Left lung (tissue), 10 donors: ENCODE results near the gene RNF213. TPM values are rescaled to one million over a fixed set of nuclear protein-coding genes. Genes with fewer than 3 reads are reported as not detected.
A peak's percentile ranks its signal among the peaks of the same experiment; 100 is the strongest.

Experiments
- ATAC-seq: fragments of 200-7000 bp; cut with Tn5 transposase; one replicate; pipeline ENCODE4 v1.9.1; 2020; ENCODE audit warnings: moderate library complexity
- DNase-seq, 4 donors: peaks; one replicate each; pipeline ENCODE4 v3.0.0-alpha.2; 2013 to 2020
- H3K27ac ChIP-seq, 2 donors: fragments of 200-600 bp; sonication (generic) in 1 of 2; one replicate each; pipeline versions ENCODE4 v1.5.0 to v1.8.0; 2020 to 2021
- H3K27me3 ChIP-seq, 2 donors: fragments of 200-600 bp; sonication (generic) in 1 of 2; one replicate each; pipeline versions ENCODE4 v1.5.0 to v1.8.0; 2020 to 2021
- H3K36me3 ChIP-seq, 2 donors: fragments of 200-600 bp; sonication (generic) in 1 of 2; one replicate each; pipeline versions ENCODE4 v1.5.0 to v1.8.0; 2020 to 2021
- H3K4me1 ChIP-seq, 2 donors: fragments of 200-600 bp; one replicate each; pipeline ENCODE4 v1.8.0; 2021
- H3K4me3 ChIP-seq, 2 donors: fragments of 200-600 bp; sonication (generic) in 1 of 2; one replicate each; pipeline versions ENCODE4 v1.5.0 to v1.8.0; 2020 to 2021; ENCODE audit warnings: mild to moderate bottlenecking in 1 of 2
- H3K9me3 ChIP-seq, 2 donors: fragments of 200-600 bp; sonication (generic) in 1 of 2; one replicate each; pipeline versions ENCODE4 v1.5.0 to v1.8.0; 2020 to 2021
- intact Hi-C, 2 donors: fragments of 100-400 bp; cut with DNase I; formaldehyde crosslinking; loops; one replicate each; pipeline versions ENCODE4 v1.11.2 to v1.14.2; 2022
- polyA plus RNA-seq, 6 donors: library from polyadenylated mRNA; unstranded; fragments of 120-200 nt; gene quantifications; one replicate each; pipeline ENCODE4 v1.2.1, GENCODE V29; 2013; ENCODE audit not compliant: insufficient read length in 6 of 6
- total RNA-seq, 2 donors: library from RNA; stranded (reverse); fragmentation: NEBNext Ultra II Directional; extraction: Animal tissue kit (Norgen Biotek cat#: 25700); gene quantifications; one replicate each; pipeline ENCODE4 v1.2.1, GENCODE V29; 2021
- TF ChIP-seq, protein P1 (sequence below), 2 donors: fragments of 200-600 bp; sonication (generic) in 1 of 2; IDR thresholded peaks; one replicate each; pipeline versions ENCODE4 v1.5.0 to v1.8.0; 2021; ENCODE audit warnings: antibody characterized with exemption in 2 of 2
- donor health status: DM: no; HTN: yes; CAD: no.
- donor health status: DM: no; HTN: no; CAD: no.

Gene RNF213
- total and polyA plus RNA-seq, 8 donors = 89.0 to 264 (median 103) TPM

DNA sequence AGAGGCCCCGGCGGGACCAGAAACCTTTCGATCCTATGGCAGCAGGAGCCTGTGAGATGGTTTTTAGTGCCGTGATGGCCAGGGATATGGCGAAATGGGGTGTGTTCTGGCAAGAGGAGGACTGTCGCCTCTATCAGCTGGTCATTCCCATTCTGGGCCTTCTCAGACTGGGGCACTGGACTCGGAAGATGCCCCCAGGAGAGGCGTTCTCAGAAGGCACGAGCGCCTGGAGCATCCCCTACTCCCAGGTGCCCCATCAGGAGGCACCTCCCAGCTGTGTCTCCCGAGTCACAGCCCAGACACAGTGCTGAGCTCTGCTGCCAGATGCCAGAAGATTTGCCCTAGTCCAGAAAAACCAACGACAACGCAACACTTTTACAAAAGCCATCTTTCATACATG lies 99.7 kb downstream of the RNF213 start:
- no peak for ATAC-seq
- Histone ChIP-seq H3K36me3 (peaks cover 3 to 99% of the 10 kb centered on the region in 2 donors), H3K27me3 (no peaks in the 10 kb centered on the region), H3K4me3 (no peak overlapping the region), H3K4me1 (no peaks in the 10 kb centered on the region), H3K9me3 (no peaks in the 10 kb centered on the region), H3K27ac (no peak overlapping the region)
- TF ChIP-seq, protein P1, sequence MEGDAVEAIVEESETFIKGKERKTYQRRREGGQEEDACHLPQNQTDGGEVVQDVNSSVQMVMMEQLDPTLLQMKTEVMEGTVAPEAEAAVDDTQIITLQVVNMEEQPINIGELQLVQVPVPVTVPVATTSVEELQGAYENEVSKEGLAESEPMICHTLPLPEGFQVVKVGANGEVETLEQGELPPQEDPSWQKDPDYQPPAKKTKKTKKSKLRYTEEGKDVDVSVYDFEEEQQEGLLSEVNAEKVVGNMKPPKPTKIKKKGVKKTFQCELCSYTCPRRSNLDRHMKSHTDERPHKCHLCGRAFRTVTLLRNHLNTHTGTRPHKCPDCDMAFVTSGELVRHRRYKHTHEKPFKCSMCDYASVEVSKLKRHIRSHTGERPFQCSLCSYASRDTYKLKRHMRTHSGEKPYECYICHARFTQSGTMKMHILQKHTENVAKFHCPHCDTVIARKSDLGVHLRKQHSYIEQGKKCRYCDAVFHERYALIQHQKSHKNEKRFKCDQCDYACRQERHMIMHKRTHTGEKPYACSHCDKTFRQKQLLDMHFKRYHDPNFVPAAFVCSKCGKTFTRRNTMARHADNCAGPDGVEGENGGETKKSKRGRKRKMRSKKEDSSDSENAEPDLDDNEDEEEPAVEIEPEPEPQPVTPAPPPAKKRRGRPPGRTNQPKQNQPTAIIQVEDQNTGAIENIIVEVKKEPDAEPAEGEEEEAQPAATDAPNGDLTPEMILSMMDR (IDR thresholded peaks at IDR 0.05) = no peak
- DNase-seq = no peak
- intact Hi-C loops = no loop called here

DNA sequence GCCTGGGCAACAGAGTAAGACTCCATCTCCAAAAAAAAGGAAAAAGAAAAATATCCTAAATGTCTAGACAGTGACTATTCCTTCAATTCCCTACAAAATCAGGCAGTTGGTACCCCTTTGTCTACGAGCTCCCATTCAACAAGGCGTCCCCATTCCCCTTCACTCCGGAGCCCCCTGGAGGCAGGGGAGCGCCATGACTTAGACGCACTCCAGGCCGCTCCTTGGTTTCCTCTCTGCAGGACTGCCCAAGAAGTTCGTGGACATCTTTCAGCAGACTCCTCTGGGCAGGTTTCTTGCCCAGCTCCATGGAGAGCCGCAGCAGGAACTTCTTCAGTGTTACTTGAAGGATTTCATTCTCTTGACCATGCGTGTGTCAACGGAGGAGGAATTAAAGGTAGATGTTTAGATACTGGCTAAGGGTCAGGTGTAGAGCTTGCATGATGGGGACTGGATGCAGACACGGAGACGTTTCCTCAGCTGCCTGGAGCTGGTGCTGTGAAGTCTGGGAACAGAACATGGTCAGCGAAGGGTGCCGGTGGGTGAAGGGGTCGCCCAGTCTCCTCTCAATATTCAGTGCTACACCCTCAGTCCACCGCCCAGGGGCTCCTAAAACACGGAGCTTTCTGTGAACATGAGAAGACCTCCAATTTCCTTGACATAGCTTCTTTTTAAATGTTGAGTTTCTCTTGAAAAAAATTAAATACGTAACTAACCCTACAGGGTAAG lies 101.0 kb downstream of the RNF213 start:
- Histone ChIP-seq H3K4me1 (no peaks in the 10 kb centered on the region), H3K27me3 (no peaks in the 10 kb centered on the region), H3K27ac (no peak overlapping the region), H3K9me3 (no peaks in the 10 kb centered on the region), H3K36me3 (peaks cover 3 to 100% of the 10 kb centered on the region in 2 donors), H3K4me3 (no peak overlapping the region)
- intact Hi-C loops = no loop called here
- DNase-seq (no peak), ATAC-seq (no peak)
- TF ChIP-seq, protein P1 (IDR thresholded peaks at IDR 0.05) = peak in 1 of 2 donors; percentile 26

DNA sequence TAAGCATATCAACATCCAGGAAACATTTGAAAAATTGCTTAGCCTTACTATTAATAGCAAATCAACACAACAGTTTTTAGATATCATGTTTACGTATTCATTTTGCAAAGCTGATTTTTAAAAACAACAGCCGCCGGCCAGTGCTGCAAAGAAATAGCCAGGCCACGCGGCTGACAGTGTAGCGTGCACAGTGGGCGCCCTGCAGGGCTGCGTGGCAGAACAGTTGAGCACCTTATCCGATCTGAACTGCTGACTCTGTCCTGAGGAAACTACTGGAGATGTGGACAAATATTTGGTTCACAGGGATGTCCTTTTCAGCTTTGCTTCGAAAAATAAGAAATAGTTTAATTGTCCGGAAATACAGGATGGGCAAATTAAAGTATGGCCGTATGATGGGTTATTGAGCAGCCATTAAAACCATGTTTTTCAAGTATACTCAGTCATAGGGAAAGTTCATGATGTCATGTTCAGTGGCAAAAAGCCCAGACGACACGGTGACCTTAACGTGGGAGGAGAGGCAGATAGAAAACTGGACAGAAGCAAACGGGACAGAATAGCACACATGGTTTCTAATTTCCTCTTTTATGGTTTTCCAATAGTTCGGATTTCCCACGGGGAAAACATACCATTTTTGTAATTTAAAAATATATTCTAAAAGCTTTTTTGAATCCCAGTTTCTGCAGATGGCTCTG lies 101.9 kb downstream of the RNF213 start:
- peak in 1 of 4 donors; percentile 36 for DNase-seq
- intact Hi-C loops = no loop called here
- H3K36me3 ChIP-seq = peaks cover 3 to 100% of the 10 kb centered on the region in 2 donors
- H3K27me3 ChIP-seq = no peaks in the 10 kb centered on the region
- TF ChIP-seq, protein P1 (IDR thresholded peaks at IDR 0.05) = no peak
- H3K4me1 ChIP-seq = no peaks in the 10 kb centered on the region
- no peak overlapping the region for H3K27ac ChIP-seq
- no peak overlapping the region for H3K4me3 ChIP-seq
- no peaks in the 10 kb centered on the region for H3K9me3 ChIP-seq
- ATAC-seq = no peak

DNA sequence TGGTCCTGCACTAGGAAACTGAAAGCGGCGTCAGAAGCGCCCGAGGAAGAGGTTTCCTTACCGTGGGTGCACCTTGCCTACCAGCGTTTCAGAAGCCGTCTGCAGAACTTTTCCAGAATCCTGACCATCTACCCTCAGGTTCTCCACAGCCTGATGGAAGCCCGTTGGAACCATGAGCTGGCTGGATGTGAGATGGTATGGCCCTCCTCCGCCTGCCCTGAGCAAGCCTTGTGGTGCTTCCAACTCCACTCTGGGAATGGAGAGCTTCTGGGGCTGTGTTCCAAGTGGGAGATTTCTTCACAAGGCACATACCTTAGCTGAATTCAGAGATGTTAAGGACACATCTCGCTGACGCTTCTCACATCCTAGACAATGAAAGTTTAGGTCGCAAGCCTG lies 102.5 kb downstream of the RNF213 start:
- Histone ChIP-seq H3K27ac (no peak overlapping the region), H3K36me3 (peaks cover 3 to 100% of the 10 kb centered on the region in 2 donors), H3K4me3 (no peak overlapping the region), H3K27me3 (no peaks in the 10 kb centered on the region), H3K4me1 (no peaks in the 10 kb centered on the region), H3K9me3 (no peaks in the 10 kb centered on the region)
- intact Hi-C loops = no loop called here
- ATAC-seq (no peak), DNase-seq (no peak)
- TF ChIP-seq, protein P1 (IDR thresholded peaks at IDR 0.05) = no peak

DNA sequence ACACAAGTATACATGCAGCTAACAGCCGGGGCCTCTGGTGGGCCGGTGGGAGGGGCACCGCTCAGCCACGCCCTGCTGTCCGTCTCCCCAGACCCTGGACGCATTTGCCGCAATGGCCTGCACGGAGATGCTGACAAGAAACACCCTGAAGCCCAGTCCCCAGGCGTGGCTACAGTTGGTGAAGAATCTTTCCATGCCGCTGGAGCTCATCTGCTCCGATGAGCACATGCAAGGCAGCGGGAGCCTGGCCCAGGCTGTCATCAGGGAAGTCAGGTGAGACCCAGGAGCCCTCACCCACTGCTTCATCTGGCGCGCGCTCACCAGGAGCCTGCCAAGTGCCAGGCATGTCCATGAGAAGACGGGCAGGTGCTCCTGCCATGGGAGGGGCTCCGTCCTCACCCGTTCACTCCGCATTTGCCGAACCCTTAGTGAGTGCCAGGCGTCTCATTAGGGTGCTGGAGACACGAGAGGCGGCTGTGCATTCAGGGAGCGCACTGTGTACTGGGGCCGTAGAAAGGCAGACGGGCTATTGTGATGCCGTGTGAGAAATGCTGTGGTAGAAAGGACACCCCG lies 103.0 kb downstream of the RNF213 start:
- Histone ChIP-seq H3K36me3 (peaks cover 3 to 100% of the 10 kb centered on the region in 2 donors), H3K4me1 (no peaks in the 10 kb centered on the region), H3K4me3 (no peak overlapping the region), H3K27me3 (no peaks in the 10 kb centered on the region), H3K27ac (no peak overlapping the region), H3K9me3 (no peaks in the 10 kb centered on the region)
- intact Hi-C loops = no loop called here
- ATAC-seq = no peak
- no peak for DNase-seq
- TF ChIP-seq, protein P1 (IDR thresholded peaks at IDR 0.05) = no peak
